PC-9 (cell line): ENCODE results near the gene BMF.

Source experiments
- EZH2 ChIP-seq: fragments of 200-600 bp; sonication (generic); IDR thresholded peaks from 2 replicates; pipeline ENCODE4 v1.8.0; 2017; ENCODE audit warnings: antibody characterized with exemption, low read depth
- TF ChIP-seq, protein P1 (sequence below): fragments of 200-600 bp; sonication (generic); conservative IDR thresholded peaks from 2 replicates; pipeline ENCODE4 v1.6.1; 2017; ENCODE audit warnings: mixed run types, antibody characterized with exemption, mild to moderate bottlenecking, moderate library complexity

DNA sequence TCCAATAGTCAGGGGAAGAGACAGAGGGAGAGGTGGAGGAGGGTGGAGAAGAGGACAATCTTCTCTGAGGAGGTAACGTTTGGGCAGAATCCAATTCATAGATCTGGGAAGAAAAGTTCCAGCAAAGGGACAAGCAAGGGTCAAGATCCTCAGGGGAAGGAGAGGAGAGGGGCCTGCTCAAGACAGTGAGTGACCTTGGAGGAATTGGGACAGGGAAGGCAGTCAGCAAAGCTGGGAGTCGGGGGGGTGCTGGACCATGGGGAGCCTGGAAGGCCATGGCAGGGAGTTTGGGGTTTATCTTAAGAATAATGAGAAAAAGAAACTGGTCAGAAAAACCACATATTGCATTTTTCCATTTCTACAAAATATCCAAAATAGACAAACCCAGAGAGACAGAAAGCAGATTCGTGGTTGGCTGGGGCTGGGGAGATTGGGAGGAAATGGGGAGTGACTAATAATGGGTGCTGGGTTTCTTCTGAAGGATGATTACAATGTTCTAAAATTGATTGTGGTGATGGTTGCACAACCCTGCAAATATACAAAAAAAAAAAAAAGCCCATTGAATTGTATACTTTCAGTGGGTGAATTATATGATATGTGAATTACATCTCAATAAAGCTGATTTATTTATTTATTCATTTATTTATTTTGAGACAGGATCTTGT lies 50.1 kb downstream of the BMF start:
- TF ChIP-seq, protein P1, sequence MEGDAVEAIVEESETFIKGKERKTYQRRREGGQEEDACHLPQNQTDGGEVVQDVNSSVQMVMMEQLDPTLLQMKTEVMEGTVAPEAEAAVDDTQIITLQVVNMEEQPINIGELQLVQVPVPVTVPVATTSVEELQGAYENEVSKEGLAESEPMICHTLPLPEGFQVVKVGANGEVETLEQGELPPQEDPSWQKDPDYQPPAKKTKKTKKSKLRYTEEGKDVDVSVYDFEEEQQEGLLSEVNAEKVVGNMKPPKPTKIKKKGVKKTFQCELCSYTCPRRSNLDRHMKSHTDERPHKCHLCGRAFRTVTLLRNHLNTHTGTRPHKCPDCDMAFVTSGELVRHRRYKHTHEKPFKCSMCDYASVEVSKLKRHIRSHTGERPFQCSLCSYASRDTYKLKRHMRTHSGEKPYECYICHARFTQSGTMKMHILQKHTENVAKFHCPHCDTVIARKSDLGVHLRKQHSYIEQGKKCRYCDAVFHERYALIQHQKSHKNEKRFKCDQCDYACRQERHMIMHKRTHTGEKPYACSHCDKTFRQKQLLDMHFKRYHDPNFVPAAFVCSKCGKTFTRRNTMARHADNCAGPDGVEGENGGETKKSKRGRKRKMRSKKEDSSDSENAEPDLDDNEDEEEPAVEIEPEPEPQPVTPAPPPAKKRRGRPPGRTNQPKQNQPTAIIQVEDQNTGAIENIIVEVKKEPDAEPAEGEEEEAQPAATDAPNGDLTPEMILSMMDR = no peak
- no peak for TF ChIP-seq EZH2
